Measurements from ENCODE around the gene ARIH2. TPM values are rescaled to one million over a fixed set of nuclear protein-coding genes. Genes with fewer than 3 reads are reported as not detected.

ARIH2 gene
- total and polyA plus RNA-seq, 2 of the 4 experiments (the other 2 are of a cell fraction) = 62.3 to 93.7 TPM

DNA sequence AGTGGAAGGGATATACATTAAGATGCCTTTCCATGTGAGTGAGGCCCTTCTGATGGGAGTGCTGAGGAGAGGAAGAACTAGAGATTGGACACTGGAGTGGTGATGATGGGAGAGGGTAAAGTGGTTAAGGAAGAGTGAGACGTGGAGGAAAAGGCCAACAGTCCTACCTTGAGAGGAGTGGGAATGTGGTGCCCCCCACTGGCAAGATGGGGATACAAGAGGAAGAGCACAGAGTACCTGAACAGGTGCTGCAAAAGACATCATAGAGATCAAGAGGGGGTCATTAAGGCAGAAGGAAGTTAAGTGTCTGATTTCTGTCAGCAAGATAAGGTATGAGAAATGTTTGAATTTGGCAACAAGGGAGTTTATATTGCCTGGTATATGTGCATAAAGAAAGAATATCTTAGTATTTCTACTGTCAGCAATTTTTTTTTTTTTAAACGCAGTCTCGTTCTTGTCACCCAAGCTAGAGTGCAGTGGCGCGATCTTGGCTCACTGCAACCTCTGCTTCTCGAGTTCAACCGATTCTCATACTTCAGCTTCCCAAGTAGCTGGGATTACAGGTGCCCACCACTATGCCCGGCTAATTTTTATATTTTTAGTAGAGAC lies 34.0 kb downstream of the ARIH2 start:
- dilution Hi-C loops (cut with HindIII; ENCODE audit: low sequenced_read_pairs, unreplicated experiment) = no loop called here
- peak overlapping the region; percentile 3; the same call in 1 of the 2 replicates for H3K23ac ChIP-seq (ENCODE audit: low read depth, low read length)
- no TSS peak for BruUV-seq (replicated peaks)

More for the DNA sequence above, 34.0 kb downstream of the ARIH2 start:
- Histone ChIP-seq H3K27ac (ENCODE audit: insufficient read depth, low read length) (no peak overlapping the region), H3K9ac (ENCODE audit: low read depth, low read length) (no peak overlapping the region), H2AK5ac (ENCODE audit: low read depth, low read length) (no peak overlapping the region), H3K4me1 (ENCODE audit: control insufficient read depth, insufficient read depth, low read length) (peaks cover 3% of the 10 kb centered on the region), H3K79me1 (ENCODE audit: low read depth in 1 of 2, low read length in 2 of 2) (peaks cover 12 to 58% of the 10 kb centered on the region in 2 experiments), H3K18ac (ENCODE audit: low read depth, low read length) (no peak overlapping the region), H2AK9ac (replicated peaks; ENCODE audit: low read depth, low read length, poor library complexity) (no peak overlapping the region), H4K91ac (ENCODE audit: insufficient read depth, low read depth, low read length) (no peak overlapping the region), H3K36me3 (ENCODE audit: control insufficient read depth, insufficient read depth, low read length) (peaks cover 10% of the 10 kb centered on the region), H4K8ac (ENCODE audit: low read depth in 2 of 2, low read length in 2 of 2) (no peak overlapping the region), H3K4me3 (ENCODE audit: insufficient read depth, low read depth, low read length) (no peak overlapping the region), H2BK15ac (ENCODE audit: low read depth, low read length) (no peak overlapping the region), H2BK120ac (ENCODE audit: low read depth, low read length) (no peak overlapping the region), H4K20me1 (ENCODE audit: insufficient read depth, low read length) (peaks cover 17% of the 10 kb centered on the region), H3K14ac (replicated peaks; ENCODE audit: low read depth, low read length) (no peak overlapping the region), H3K27me3 (ENCODE audit: control insufficient read depth, insufficient read depth, low read length) (no peaks in the 10 kb centered on the region), H2BK20ac (ENCODE audit: low read depth, low read length) (no peak overlapping the region), H3K56ac (ENCODE audit: extremely low read depth, insufficient read depth, low read length) (no peak overlapping the region), H3K9me3 (ENCODE audit: control insufficient read depth, insufficient read depth, low read length) (no peaks in the 10 kb centered on the region), H3K9me1 (ENCODE audit: insufficient read depth, low read length) (peaks cover 3% of the 10 kb centered on the region), H2BK5ac (ENCODE audit: low read depth, low read length, poor library complexity, severe bottlenecking) (no peak overlapping the region), H4K5ac (ENCODE audit: low read depth, low read length) (no peak overlapping the region), H2AFZ (replicated peaks; ENCODE audit: low read length, poor library complexity) (no peak overlapping the region), H3K4ac (ENCODE audit: low read depth, low read length) (no peak overlapping the region), H3K4me2 (ENCODE audit: low read depth, low read length) (no peak overlapping the region)
- CTCF ChIA-PET = interaction anchor here (0.6 to 0.8 kb wide), 2 partner anchors 9 to 188 kb away, joined by 3 read pairs; no protein-coding TSS in a partner anchor
- POLR2A ChIA-PET (ENCODE audit: unreplicated experiment) = no interaction called here
- intact Hi-C loops (cut with micrococcal nuclease) (no loop called here), in situ Hi-C loops (cut with MboI; ENCODE audit: low sequenced_read_pairs) (no loop called here)
- no peak for DNase-seq
- whole genome bisulfite sequencing, 2 experiments (ENCODE audit: extremely low coverage in 2 of 2, insufficient read length in 1 of 2) = 71% methylated on average over 1 of the region's 8 CpGs; no CpG with 5 or more reads in 1 of the 2 experiments
- TF ChIP-seq POLR2A (IDR thresholded peaks at IDR 0.05; ENCODE audit: low read depth, low read length) (no peak), MXI1 (IDR thresholded peaks at IDR 0.05; ENCODE audit: borderline replicate concordance, low read depth, low read length) (no peak), RAD21 (IDR thresholded peaks at IDR 0.05; ENCODE audit: low read length) (peak; percentile 51), CTCF (conservative IDR thresholded peaks at IDR 0.05; ENCODE audit: low read depth, low read length) (peak; percentile 34), CEBPB (IDR thresholded peaks at IDR 0.05; ENCODE audit: low read depth, low read length) (no peak), MAFK (IDR thresholded peaks at IDR 0.05; ENCODE audit: low read depth, low read length) (peak; percentile 40; the same call in 1 of the 2 replicates)
- 0 out of 2 replicates have a peak, but pooled peaks have one; percentile 19 for ATAC-seq (ENCODE audit: low read depth)

Measured in IMR-90 (cell line).